GM23248 (cell line): ENCODE results near the gene ILF3. TPM values are rescaled to one million over a fixed set of nuclear protein-coding genes. Genes with fewer than 3 reads are reported as not detected.

ENCODE experiments used
- DNase-seq: peaks from one replicate; pipeline ENCODE4 v3.0.0-alpha.2; 2015
- H2AFZ ChIP-seq: fragments of 200-600 bp; sonication (generic); 2 replicates; pipeline ENCODE4 v1.6.1; 2016; ENCODE audit warnings: antibody characterized with exemption
- H3F3A ChIP-seq: fragments of 200-600 bp; sonication (generic); 2 replicates; pipeline ENCODE4 v1.6.1; 2016; ENCODE audit warnings: mild to moderate bottlenecking, antibody characterized with exemption, mixed run types; ENCODE audit not compliant: insufficient read depth
- H3K27ac ChIP-seq: fragments of 200-600 bp; sonication (generic); 2 replicates; pipeline ENCODE4 v1.5.1; 2016; ENCODE audit warnings: mild to moderate bottlenecking
- H3K27me3 ChIP-seq: fragments of 200-600 bp; sonication (generic); replicated peaks from 2 replicates; pipeline ENCODE4 v1.6.1; 2016; ENCODE audit warnings: mild to moderate bottlenecking; ENCODE audit not compliant: insufficient read depth
- H3K36me3 ChIP-seq: fragments of 200-600 bp; sonication (generic); 2 replicates; pipeline ENCODE4 v1.6.1; 2016; ENCODE audit warnings: low read depth, mild to moderate bottlenecking
- H3K4me1 ChIP-seq: fragments of 200-600 bp; sonication (generic); 2 replicates; pipeline ENCODE4 v1.6.1; 2016; ENCODE audit warnings: mild to moderate bottlenecking; ENCODE audit not compliant: insufficient read depth
- H3K4me2 ChIP-seq: fragments of 200-600 bp; sonication (generic); one replicate; pipeline ENCODE4 v1.6.1; 2016; ENCODE audit warnings: mild to moderate bottlenecking; ENCODE audit not compliant: unreplicated experiment
- H3K4me3 ChIP-seq: fragments of 200-600 bp; sonication (generic); 2 replicates; pipeline ENCODE4 v1.5.1; 2016; ENCODE audit warnings: mild to moderate bottlenecking
- H3K79me2 ChIP-seq: fragments of 200-600 bp; sonication (generic); 2 replicates; pipeline ENCODE4 v1.6.1; 2016; ENCODE audit warnings: mild to moderate bottlenecking; ENCODE audit not compliant: insufficient read depth
- H3K9ac ChIP-seq: fragments of 200-600 bp; sonication (generic); 2 replicates; pipeline ENCODE4 v1.6.1; 2016; ENCODE audit warnings: mild to moderate bottlenecking
- H3K9me2 ChIP-seq: fragments of 200-600 bp; sonication (generic); 2 replicates; pipeline ENCODE4 v1.6.1; 2016; ENCODE audit warnings: mixed run types, mild to moderate bottlenecking, moderate library complexity; ENCODE audit not compliant: insufficient read depth
- H3K9me3 ChIP-seq: fragments of 200-600 bp; sonication (generic); one replicate; pipeline ENCODE4 v1.6.1; 2017; ENCODE audit warnings: low read depth
- H4K20me1 ChIP-seq: fragments of 200-600 bp; sonication (generic); 2 replicates; pipeline ENCODE4 v1.6.0; 2016; ENCODE audit not compliant: insufficient read depth
- EZH2 ChIP-seq: fragments of 200-600 bp; sonication (generic); IDR thresholded peaks from 2 replicates; pipeline ENCODE4 v1.6.1; 2018; ENCODE audit warnings: antibody characterized with exemption, mild to moderate bottlenecking; ENCODE audit not compliant: insufficient read depth, poor library complexity, severe bottlenecking
- EZH2phosphoT487 ChIP-seq: fragments of 200-600 bp; sonication (generic); IDR thresholded peaks from 2 replicates; pipeline ENCODE4 v1.6.1; 2018; ENCODE audit warnings: antibody characterized with exemption, moderate library complexity, mild to moderate bottlenecking, low read depth; ENCODE audit not compliant: insufficient read depth
- WGBS, 2 experiments: methylation state at CpG; one replicate each; pipeline ENCODE4 v1.1.6; 2015 to 2017; ENCODE audit warnings: low lambda C conversion rate in 2 of 2, low coverage in 1 of 2; ENCODE audit errors: missing lambda C conversion rate in 2 of 2; 5-methylcytosine and 5-hydroxymethylcytosine counted together
- in situ Hi-C: fragments of 300-500 bp; cut with MboI; formaldehyde crosslinking; loops from 2 replicates; pipeline ENCODE4 v1.15.0; 2020
- polyA plus RNA-seq: library from polyadenylated mRNA; unstranded; fragments of >200 nt; fragmentation: Nextera tagmentation; extraction: Ambion mirVana; gene quantifications from 2 replicates; pipeline ENCODE4 v1.2.1, GENCODE V29; 2016
- total RNA-seq: library from RNA; depleted of rRNA; stranded (reverse); fragments of >200 nt; shearing (Covaris generic); gene quantifications from 2 replicates; pipeline ENCODE4 v1.2.3, GENCODE V29; 2014; rRNA removed

Gene ILF3
- total RNA-seq (75.5 and 93.2 TPM in 2 replicates), polyA plus RNA-seq (80.1 and 81.6 TPM in 2 replicates)

DNA sequence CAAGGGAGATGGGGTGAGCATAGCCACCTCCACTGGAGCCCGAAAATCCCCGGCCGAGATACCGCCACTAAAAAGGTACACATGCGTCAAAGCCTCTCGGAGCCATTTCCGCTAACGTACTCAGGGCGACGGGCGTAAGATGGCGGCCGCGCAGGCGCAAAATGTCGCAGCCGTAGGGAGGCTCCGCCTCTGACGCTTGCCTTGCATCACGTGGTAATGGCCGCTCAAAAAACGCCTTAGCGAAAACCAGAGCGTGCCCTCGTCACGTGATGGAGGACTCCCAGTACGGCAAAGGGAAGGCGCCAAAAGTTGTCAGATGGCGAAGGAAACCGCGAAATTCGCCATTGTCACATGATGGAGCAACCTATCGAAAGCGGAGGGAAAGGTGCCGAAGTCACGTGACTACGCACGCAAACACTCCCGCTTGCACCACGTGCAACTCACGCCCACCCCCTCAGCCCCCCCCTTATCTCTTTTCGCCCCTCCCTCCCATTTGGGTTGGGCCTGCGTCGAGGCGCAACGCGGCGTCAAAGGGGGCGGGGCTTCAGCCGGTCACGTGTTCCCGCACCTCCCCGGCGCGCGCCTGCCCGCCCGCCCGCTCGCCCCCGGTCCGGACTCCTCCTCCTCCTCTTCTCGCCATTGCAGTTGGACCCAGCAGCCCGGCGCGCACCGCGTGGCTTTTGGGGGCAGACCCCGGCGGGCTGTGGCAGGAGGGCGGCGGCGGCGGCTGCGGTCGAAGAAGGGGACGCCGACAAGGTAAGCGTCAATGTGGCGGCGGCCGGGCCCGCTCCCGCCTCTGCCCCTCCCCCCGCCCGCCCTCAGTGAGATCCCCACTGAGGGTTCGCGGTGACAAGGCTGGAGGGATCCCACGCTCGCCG, at the start of gene ILF3:
TSS of gene ILF3 (plus strand) at position 615 of the 878 bp plus-strand sequence. CDS start 16,260 bp downstream, outside the sequence.
- H3K36me3 ChIP-seq = 0 out of 2 replicates have a peak, but pooled peaks cover 3% of the 10 kb centered on the region
- peaks cover 8% of the 10 kb centered on the region for H3K4me1 ChIP-seq
- peak within 1 kb of the TSS; percentile 55 for H2AFZ ChIP-seq
- no peaks in the 10 kb centered on the region for H3K27me3 ChIP-seq
- in situ Hi-C loops = no loop called here
- peaks cover 36% of the 10 kb centered on the region for H3F3A ChIP-seq
- WGBS, 2 experiments = 1% methylated on average over 64 to 69 of the region's 91 CpGs
- peaks cover 22% of the 10 kb centered on the region for H4K20me1 ChIP-seq
- peak within 1 kb of the TSS; percentile 98 for H3K4me2 ChIP-seq
- no peaks in the 10 kb centered on the region for H3K9me2 ChIP-seq
- peak within 1 kb of the TSS; percentile 98 for H3K9ac ChIP-seq
- no peaks in the 10 kb centered on the region for H3K9me3 ChIP-seq
- H3K79me2 ChIP-seq = peaks cover 54% of the 10 kb centered on the region
- peak within 1 kb of the TSS; percentile 85 for H3K4me3 ChIP-seq
- peak within 1 kb of the TSS; percentile 93 for H3K27ac ChIP-seq
- DNase-seq = peak; percentile 100
- no peak for TF ChIP-seq EZH2phosphoT487
- TF ChIP-seq EZH2 = no peak

DNA sequence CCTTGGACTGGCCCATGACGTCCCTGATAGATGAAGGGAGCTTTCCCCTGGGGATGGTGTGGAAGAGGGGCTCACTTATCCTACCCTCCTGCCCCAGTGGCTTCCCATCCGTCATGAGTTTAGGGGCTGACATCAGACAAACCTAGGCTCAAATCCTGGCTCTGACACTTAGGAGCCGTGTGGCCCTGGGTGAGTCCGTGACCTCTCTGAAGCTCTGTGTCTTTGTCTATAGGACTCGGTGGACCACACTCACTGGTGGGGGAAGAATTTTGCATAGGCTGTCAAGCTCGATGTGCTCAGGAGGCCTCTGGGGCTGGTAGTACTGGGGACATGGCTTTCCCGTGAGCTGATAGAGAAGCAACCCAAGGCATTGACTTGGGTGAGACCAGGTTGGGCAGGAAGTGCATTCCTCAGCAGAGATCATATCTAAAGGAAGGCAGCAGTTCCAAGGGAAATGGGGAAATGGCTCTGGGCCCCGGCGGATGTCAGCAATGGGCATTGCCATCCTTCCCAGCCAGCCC, 49.6 kb upstream of the ILF3 start:
- Histone ChIP-seq H3K36me3 (no peaks in the 10 kb centered on the region), H4K20me1 (no peaks in the 10 kb centered on the region), H3K27ac (no peak overlapping the region), H3K4me3 (no peak overlapping the region), H3K79me2 (no peaks in the 10 kb centered on the region), H3K9ac (no peak overlapping the region), H3K4me1 (0 out of 2 replicates have a peak, but pooled peaks cover 3% of the 10 kb centered on the region), H3K9me2 (no peaks in the 10 kb centered on the region), H3K4me2 (no peak overlapping the region), H3F3A (no peaks in the 10 kb centered on the region), H2AFZ (no peak overlapping the region), H3K27me3 (0 out of 2 replicates have a peak, but pooled peaks cover 3% of the 10 kb centered on the region), H3K9me3 (no peaks in the 10 kb centered on the region)
- 92 to 93% methylated on average over 9 of the region's 9 CpGs for WGBS, 2 experiments
- in situ Hi-C loops = no loop called here
- DNase-seq = no peak
- TF ChIP-seq EZH2phosphoT487 (no peak), EZH2 (no peak)

DNA sequence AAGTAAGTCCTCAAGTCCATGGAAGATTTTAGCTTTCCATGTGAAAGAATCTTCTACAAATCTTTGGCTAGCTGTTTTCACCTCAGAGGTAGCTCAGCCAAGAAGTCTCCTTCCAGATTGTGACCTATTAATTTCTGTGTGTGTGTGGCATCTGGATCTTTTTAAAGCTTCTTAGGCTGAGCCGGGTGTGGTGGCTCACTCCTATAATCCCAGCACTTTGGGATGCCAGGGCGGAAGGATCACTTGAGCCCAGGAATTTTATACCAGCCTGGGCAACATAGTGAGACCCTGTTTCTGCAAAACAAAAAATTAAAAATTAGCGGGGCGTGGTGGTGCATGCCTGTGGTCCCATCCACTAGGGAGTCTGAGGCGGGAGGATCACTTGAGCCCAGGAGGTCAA, 42.2 kb upstream of the ILF3 start:
- Histone ChIP-seq H3K9me3 (no peaks in the 10 kb centered on the region), H3K9me2 (no peaks in the 10 kb centered on the region), H3K4me1 (peaks cover 8% of the 10 kb centered on the region), H3K79me2 (no peaks in the 10 kb centered on the region), H3K27ac (no peak overlapping the region), H3K27me3 (no peaks in the 10 kb centered on the region), H3F3A (no peaks in the 10 kb centered on the region), H4K20me1 (no peaks in the 10 kb centered on the region), H2AFZ (no peak overlapping the region), H3K4me2 (no peak overlapping the region), H3K4me3 (no peak overlapping the region), H3K36me3 (no peaks in the 10 kb centered on the region), H3K9ac (no peak overlapping the region)
- DNase-seq = no peak
- in situ Hi-C loops = no loop called here
- TF ChIP-seq EZH2phosphoT487 (no peak), EZH2 (no peak)
- 76% methylated on average over 5 of the region's 5 CpGs for WGBS, 2 experiments

DNA sequence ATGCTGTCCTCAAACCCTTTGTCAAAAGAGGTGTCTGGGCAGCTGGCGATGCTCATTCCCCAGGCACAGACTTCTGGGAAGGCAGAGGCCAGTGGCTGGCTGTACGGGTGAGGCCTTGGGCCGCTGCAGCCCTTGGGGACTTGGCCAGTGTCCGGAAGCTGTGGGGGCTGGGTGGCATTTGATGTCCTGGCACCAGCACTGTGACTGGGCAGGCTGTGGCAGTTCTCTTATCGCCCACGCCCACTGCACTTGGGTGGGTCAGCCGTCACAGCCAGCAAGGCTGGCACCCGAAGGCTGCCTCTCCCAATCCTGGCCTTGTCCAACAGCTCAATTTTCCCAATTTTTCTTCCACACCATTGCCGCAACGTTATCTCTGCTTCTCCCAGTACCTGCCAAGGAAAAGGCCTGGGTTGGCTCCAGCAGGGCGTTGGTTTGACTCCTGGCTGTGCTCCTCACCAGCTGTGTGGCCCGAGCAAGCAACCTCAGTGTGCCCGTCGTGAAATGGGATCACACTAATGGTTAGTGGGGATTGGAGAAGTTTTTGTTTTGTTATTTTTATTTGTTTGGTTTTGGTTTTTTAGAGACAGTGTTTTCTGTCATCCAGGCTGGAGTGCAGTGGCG, 41.5 kb upstream of the ILF3 start:
- 34 to 37% methylated on average over 15 of the region's 15 CpGs for WGBS, 2 experiments
- no peak overlapping the region for H3K27ac ChIP-seq
- no peak overlapping the region for H3K4me2 ChIP-seq
- peaks cover 11% of the 10 kb centered on the region for H3K4me1 ChIP-seq
- H3K9ac ChIP-seq = no peak overlapping the region
- no peak overlapping the region for H3K4me3 ChIP-seq
- no peaks in the 10 kb centered on the region for H3K9me3 ChIP-seq
- no peaks in the 10 kb centered on the region for H3K36me3 ChIP-seq
- H3F3A ChIP-seq = peaks cover 2% of the 10 kb centered on the region; the same call in 1 of the 2 replicates
- no peak for TF ChIP-seq EZH2
- TF ChIP-seq EZH2phosphoT487 = no peak
- peak; percentile 35 for DNase-seq
- H2AFZ ChIP-seq = peak overlapping the region; percentile 59; the same call in 1 of the 2 replicates
- H3K9me2 ChIP-seq = no peaks in the 10 kb centered on the region
- H4K20me1 ChIP-seq = no peaks in the 10 kb centered on the region
- in situ Hi-C loops = no loop called here
- no peaks in the 10 kb centered on the region for H3K27me3 ChIP-seq
- H3K79me2 ChIP-seq = no peaks in the 10 kb centered on the region
